NT2/D1 (cell line): ENCODE data around the gene C1orf185.

ENCODE experiments used
- SUZ12 ChIP-seq: IDR thresholded peaks from 2 replicates; pipeline ENCODE4 v1.6.1; 2011; ENCODE audit not compliant: insufficient read length, insufficient read depth; ENCODE audit errors: extremely low read depth
- YY1 ChIP-seq: IDR thresholded peaks from 2 replicates; pipeline ENCODE4 v1.6.1; 2011; ENCODE audit not compliant: insufficient read length, insufficient read depth
- ZNF274 ChIP-seq: IDR thresholded peaks from 2 replicates; pipeline ENCODE4 v1.6.1; 2011; ENCODE audit warnings: mild to moderate bottlenecking, low read depth, low read length

DNA sequence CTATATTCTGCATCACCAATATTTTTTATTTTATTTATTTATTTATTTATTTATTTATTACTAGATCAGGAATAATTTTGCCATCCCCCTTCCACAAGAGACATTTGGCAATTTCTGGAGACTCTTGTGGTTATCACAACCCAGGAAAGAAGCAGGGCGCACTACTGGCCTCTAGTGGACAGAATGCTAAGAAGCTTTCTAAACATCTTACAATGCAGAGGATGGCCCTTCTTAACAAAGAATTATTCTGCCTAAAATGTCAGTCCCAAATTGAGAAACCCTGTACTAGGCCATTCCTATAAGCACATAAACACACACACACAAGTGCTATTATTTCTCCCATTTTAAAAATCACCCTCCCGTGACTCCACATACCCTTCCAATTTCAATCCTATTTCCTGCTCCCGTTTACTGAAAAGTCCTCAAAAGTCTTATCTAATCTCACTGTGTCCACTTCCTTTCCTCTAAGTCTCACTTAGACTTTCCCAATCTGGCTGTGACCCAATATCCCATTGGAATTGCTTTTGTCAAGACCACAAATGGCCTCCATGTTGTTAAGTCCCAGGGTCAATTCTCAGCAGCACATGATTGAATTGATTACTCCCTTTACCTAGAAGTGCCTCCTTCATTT, 90.3 kb downstream of the C1orf185 start:
- no peak for TF ChIP-seq ZNF274
- TF ChIP-seq YY1, result no peak
- no peak for TF ChIP-seq SUZ12
